ENCODE measurements around the gene BPIFB1. TPM values are rescaled to one million over a fixed set of nuclear protein-coding genes. Genes with fewer than 3 reads are reported as not detected.

The BPIFB1 gene
- total RNA-seq, 1 experiment from 2014 or later: not detected

- H3K4me1 ChIP-seq (replicated peaks): no peaks in the 10 kb centered on the region
- H3K9me3 ChIP-seq (replicated peaks): no peaks in the 10 kb centered on the region
- H3K27ac ChIP-seq: no peak overlapping the region
- peaks cover 33% of the 10 kb centered on the region for H3K27me3 ChIP-seq (replicated peaks)
- no peaks in the 10 kb centered on the region for H3K36me3 ChIP-seq
- no peak overlapping the region for H3K4me3 ChIP-seq
- no peak for DNase-seq (ENCODE audit: low read depth in 1 of 2, low spot score in 2 of 2)
These were observed 5.3 kb upstream of the BPIFB1 start for GRCh38 chr20:33277471-33278441.

GRCh38 chr20:33278700-33279099 is 4.3 kb upstream of the BPIFB1 start:
- H3K4me3 ChIP-seq: no peak overlapping the region
- DNase-seq (ENCODE audit: low read depth in 1 of 2, low spot score in 2 of 2): no peak
- H3K9me3 ChIP-seq (replicated peaks): no peaks in the 10 kb centered on the region
- peaks cover 35% of the 10 kb centered on the region for H3K27me3 ChIP-seq (replicated peaks)
- no peaks in the 10 kb centered on the region for H3K36me3 ChIP-seq
- H3K27ac ChIP-seq: no peak overlapping the region
- no peaks in the 10 kb centered on the region for H3K4me1 ChIP-seq (replicated peaks)

DNA sequence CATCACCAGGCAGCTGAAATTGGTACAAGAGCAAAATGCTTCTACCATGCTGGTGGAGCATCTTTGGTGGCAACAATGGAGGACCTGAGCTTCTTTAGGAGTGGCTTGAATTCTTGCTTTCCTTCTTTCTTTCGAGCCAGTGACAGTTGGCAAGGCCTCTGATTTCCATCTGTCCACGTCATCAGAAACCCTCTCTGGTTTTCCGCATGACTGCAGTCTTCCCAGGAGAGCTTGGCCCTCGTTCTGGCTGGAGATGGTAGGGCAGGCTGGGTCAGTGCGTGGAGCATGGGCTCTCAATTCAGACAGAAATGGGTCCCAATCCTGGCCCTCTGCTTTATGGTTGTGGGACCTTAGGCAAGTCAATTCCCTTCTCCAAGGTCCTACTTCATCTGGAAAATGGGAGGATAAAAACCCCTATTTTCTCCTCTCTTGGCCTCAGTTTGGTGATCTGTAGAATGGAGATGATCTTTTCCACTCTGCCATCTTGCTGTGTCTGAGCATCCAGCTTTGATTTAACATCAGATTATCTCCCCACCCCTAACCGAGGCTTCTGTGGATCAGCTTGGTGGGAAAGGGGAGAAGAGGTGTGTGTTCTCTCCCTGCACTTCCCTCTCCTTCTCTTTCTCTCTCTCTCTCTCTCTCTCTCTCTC is 3.6 kb upstream of the BPIFB1 start:
- Histone ChIP-seq H3K9me3 (replicated peaks) (no peaks in the 10 kb centered on the region), H3K4me3 (no peak overlapping the region), H3K27me3 (replicated peaks) (peaks cover 38% of the 10 kb centered on the region), H3K27ac (no peak overlapping the region), H3K4me1 (replicated peaks) (no peaks in the 10 kb centered on the region), H3K36me3 (no peaks in the 10 kb centered on the region)
- no peak for DNase-seq (ENCODE audit: low read depth in 1 of 2, low spot score in 2 of 2)

- no peak overlapping the region for H3K27ac ChIP-seq
- peaks cover 36% of the 10 kb centered on the region for H3K27me3 ChIP-seq (replicated peaks)
- no peak overlapping the region for H3K4me3 ChIP-seq
- H3K36me3 ChIP-seq: no peaks in the 10 kb centered on the region
- H3K4me1 ChIP-seq (replicated peaks): no peaks in the 10 kb centered on the region
- no peak for DNase-seq (ENCODE audit: low read depth in 1 of 2, low spot score in 2 of 2)
- no peaks in the 10 kb centered on the region for H3K9me3 ChIP-seq (replicated peaks)
These were observed 2.9 kb upstream of the BPIFB1 start for GRCh38 chr20:33280000-33280680.

- Histone ChIP-seq H3K36me3 (no peaks in the 10 kb centered on the region), H3K4me1 (replicated peaks) (no peaks in the 10 kb centered on the region), H3K4me3 (no peak overlapping the region), H3K9me3 (replicated peaks) (no peaks in the 10 kb centered on the region), H3K27ac (no peak overlapping the region), H3K27me3 (replicated peaks) (peaks cover 38% of the 10 kb centered on the region)
- no peak for DNase-seq (ENCODE audit: low read depth in 1 of 2, low spot score in 2 of 2)
These were observed 2.2 kb upstream of the BPIFB1 start for GRCh38 chr20:33280775-33281174.

GRCh38 chr20:33281550-33282146 is 1.4 kb upstream of the BPIFB1 start:
- H3K27ac ChIP-seq: no peak overlapping the region
- peaks cover 39% of the 10 kb centered on the region for H3K27me3 ChIP-seq (replicated peaks)
- H3K4me3 ChIP-seq: no peak overlapping the region
- no peaks in the 10 kb centered on the region for H3K4me1 ChIP-seq (replicated peaks)
- H3K36me3 ChIP-seq: no peaks in the 10 kb centered on the region
- DNase-seq (ENCODE audit: low read depth in 1 of 2, low spot score in 2 of 2): no peak
- no peaks in the 10 kb centered on the region for H3K9me3 ChIP-seq (replicated peaks)

- Histone ChIP-seq H3K27me3 (replicated peaks) (peaks cover 40% of the 10 kb centered on the region), H3K4me1 (replicated peaks) (no peaks in the 10 kb centered on the region), H3K4me3 (no peak overlapping the region), H3K9me3 (replicated peaks) (no peaks in the 10 kb centered on the region), H3K27ac (no peak overlapping the region), H3K36me3 (no peaks in the 10 kb centered on the region)
- DNase-seq (ENCODE audit: low read depth in 1 of 2, low spot score in 2 of 2): no peak
These were observed 649 bp upstream of the BPIFB1 start for GRCh38 chr20:33282196-33282934.

DNA sequence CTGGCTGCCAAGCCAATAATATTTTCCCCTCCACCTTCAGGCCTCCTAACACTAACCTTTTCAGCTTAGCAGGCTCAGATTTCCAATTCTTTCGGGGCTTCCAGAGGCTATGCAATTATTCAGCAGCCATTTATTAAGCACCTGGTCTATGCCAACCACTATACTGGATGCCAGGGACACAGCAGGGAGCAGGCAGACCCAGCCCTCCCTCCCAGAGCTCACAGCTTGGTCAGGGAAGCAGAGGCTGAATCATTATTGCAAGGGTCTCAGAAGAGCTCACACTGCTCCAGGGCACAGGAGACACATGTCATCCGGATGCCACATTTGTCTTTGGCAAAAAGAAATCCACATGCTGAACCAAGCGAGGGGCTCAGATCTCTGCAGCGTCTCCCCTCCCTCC is 1.3 kb downstream of the BPIFB1 start:
- no peaks in the 10 kb centered on the region for H3K36me3 ChIP-seq
- no peak overlapping the region for H3K4me3 ChIP-seq
- DNase-seq (ENCODE audit: low read depth in 1 of 2, low spot score in 2 of 2): no peak
- H3K4me1 ChIP-seq (replicated peaks): no peaks in the 10 kb centered on the region
- peaks cover 25% of the 10 kb centered on the region; the same call in 1 of the 2 replicates for H3K27me3 ChIP-seq (replicated peaks)
- no peak overlapping the region for H3K27ac ChIP-seq
- H3K9me3 ChIP-seq (replicated peaks): no peaks in the 10 kb centered on the region

DNA sequence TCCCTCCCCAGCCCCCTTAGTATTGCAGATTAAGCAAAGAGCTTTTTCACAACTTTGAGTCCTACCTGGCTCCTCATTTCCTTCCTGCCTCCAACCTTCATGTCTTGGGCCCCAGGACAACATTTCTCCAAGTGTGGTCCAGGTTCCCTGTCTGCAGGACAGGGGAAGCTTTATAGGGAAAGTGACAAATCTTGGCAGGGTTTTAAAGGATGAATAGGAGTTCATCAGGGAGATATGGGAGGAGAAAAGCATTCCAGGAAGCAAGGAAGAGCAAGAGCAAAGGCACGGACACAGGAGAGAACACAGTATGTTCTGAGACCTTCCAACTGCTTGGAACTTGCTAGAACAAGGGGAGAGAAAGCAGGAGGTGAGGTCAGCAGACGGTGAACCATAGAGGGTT is 1.9 kb downstream of the BPIFB1 start:
- Histone ChIP-seq H3K27ac (no peak overlapping the region), H3K4me3 (no peak overlapping the region), H3K27me3 (replicated peaks) (peaks cover 20% of the 10 kb centered on the region; the same call in 1 of the 2 replicates), H3K36me3 (no peaks in the 10 kb centered on the region), H3K9me3 (replicated peaks) (no peaks in the 10 kb centered on the region), H3K4me1 (replicated peaks) (no peaks in the 10 kb centered on the region)
- DNase-seq (ENCODE audit: low read depth in 1 of 2, low spot score in 2 of 2): no peak

DNA sequence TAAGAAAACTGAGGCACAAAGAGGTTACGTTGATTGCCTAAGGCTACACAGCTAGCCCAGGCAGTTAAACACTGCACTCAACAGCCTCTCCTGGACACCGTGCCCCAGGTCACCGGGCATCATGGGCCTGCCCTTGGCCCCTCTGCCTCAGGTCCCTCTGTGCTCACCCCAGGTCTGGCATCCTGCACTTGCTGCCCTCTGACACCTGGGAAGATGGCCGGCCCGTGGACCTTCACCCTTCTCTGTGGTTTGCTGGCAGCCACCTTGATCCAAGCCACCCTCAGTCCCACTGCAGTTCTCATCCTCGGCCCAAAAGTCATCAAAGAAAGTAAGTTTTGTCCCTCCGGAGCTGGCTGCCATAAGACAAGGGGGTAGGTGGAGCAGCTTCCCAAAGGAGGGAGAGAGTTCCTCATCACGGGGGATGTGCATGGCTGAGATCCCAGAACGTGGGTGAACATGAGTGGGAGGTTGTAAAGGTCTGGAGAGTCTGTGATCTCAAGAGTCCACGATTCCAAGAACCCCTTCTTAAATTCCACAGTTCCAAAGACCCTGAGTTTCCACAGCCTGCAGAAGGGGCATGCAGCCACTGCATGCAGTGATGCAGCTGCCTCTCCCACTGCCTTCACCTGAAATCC is 3.0 kb downstream of the BPIFB1 start:
- Histone ChIP-seq H3K4me3 (no peak overlapping the region), H3K36me3 (no peaks in the 10 kb centered on the region), H3K9me3 (replicated peaks) (no peaks in the 10 kb centered on the region), H3K27ac (no peak overlapping the region), H3K27me3 (replicated peaks) (peaks cover 20% of the 10 kb centered on the region; the same call in 1 of the 2 replicates), H3K4me1 (replicated peaks) (no peaks in the 10 kb centered on the region)
- DNase-seq (ENCODE audit: low read depth in 1 of 2, low spot score in 2 of 2): no peak

DNA sequence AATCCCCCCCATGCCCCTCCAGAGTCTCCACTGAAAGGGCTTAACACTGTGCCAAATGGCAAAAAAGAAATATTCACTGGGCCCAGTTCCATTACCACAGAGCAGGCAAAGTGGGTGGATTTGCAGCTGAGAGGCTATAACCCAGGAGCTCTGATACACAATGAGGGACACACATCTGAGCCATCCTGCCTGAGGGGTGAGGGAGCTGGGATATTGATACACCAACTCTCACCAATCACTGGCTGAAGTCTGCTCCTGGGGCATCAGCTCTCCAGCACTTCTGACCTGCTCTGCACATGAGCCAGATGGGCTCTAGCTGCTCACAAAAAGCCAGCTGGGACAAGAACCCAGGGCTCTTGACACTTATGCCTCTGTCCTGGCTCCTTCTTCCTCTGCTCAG is 4.9 kb downstream of the BPIFB1 start:
- Histone ChIP-seq H3K9me3 (replicated peaks) (no peaks in the 10 kb centered on the region), H3K36me3 (no peaks in the 10 kb centered on the region), H3K4me3 (no peak overlapping the region), H3K4me1 (replicated peaks) (no peaks in the 10 kb centered on the region), H3K27me3 (replicated peaks) (peaks cover 24% of the 10 kb centered on the region; the same call in 1 of the 2 replicates), H3K27ac (no peak overlapping the region)
- DNase-seq (ENCODE audit: low read depth in 1 of 2, low spot score in 2 of 2): no peak

- DNase-seq (ENCODE audit: low read depth in 1 of 2, low spot score in 2 of 2): no peak
- H3K4me1 ChIP-seq (replicated peaks): no peaks in the 10 kb centered on the region
- no peaks in the 10 kb centered on the region for H3K9me3 ChIP-seq (replicated peaks)
- no peaks in the 10 kb centered on the region for H3K36me3 ChIP-seq
- H3K27ac ChIP-seq: no peak overlapping the region
- H3K4me3 ChIP-seq: no peak overlapping the region
- H3K27me3 ChIP-seq (replicated peaks): peaks cover 22% of the 10 kb centered on the region
These were observed 7.8 kb downstream of the BPIFB1 start for GRCh38 chr20:33290852-33291251.

DNA sequence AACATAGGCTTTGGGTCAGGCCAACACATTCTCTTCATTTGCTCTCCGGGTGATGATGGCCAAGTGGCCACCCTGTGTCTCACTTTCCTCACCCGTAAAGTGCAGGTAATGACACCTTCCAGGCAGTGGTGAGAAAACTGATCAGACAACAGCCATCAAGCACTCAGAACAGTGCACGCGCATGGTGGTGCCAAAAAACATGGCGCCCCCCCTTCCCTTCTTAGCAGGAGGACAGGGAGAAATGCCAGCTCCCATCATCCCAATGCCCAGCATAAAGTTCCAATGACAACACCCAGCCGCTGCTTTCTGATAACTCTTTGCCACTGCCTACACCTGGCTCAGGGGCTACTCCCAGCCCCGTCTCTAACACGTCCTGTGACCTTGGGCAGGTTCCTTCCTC is 8.4 kb downstream of the BPIFB1 start:
- Histone ChIP-seq H3K36me3 (no peaks in the 10 kb centered on the region), H3K9me3 (replicated peaks) (no peaks in the 10 kb centered on the region), H3K4me3 (no peak overlapping the region), H3K4me1 (replicated peaks) (no peaks in the 10 kb centered on the region), H3K27me3 (replicated peaks) (peaks cover 19% of the 10 kb centered on the region), H3K27ac (no peak overlapping the region)
- no peak for DNase-seq (ENCODE audit: low read depth in 1 of 2, low spot score in 2 of 2)
